A673 (cell line): ENCODE data around the gene G3BP1. TPM values are rescaled to one million over a fixed set of nuclear protein-coding genes. Genes with fewer than 3 reads are reported as not detected.

Experiments used
- BruUV-seq: library from RNA; stranded (reverse); fragments of 400-500 nt; replicated peaks from 2 replicates; lab custom pipeline; 2021; lab: Mats Ljungman, UMichigan
- CTCF ChIA-PET: fragments of 300-600 bp; sonication (Branson Sonifier 250); formaldehyde crosslinking; loops from one replicate; lab custom pipeline; 2022; ENCODE audit warnings: antibody characterized with exemption; lab: Charles Lee
- POLR2A ChIA-PET: fragments of 300-600 bp; sonication (Branson Sonifier 250); formaldehyde crosslinking; loops from one replicate; lab custom pipeline; 2022; ENCODE audit warnings: antibody characterized with exemption; ENCODE audit not compliant: low non-redundant PET; lab: Charles Lee
- DNase-seq: peaks from one replicate; pipeline ENCODE4 v3.0.0-alpha.2; 2015; ENCODE audit warnings: low spot score
- H3K27ac ChIP-seq: fragments of 200-600 bp; sonication (generic); 2 replicates; pipeline ENCODE4 v1.5.1; 2016; ENCODE audit warnings: mixed run types, low read depth, mild to moderate bottlenecking, mixed read lengths, antibody characterized with exemption, low read length; ENCODE audit not compliant: poor library complexity, severe bottlenecking
- H3K27me3 ChIP-seq: fragments of 200-600 bp; sonication (generic); replicated peaks from 2 replicates; pipeline ENCODE4 v1.6.1; 2017; ENCODE audit warnings: mixed run types, low read depth, mild to moderate bottlenecking, mixed read lengths, antibody characterized with exemption, low read length; ENCODE audit not compliant: insufficient read depth, poor library complexity
- H3K36me3 ChIP-seq: fragments of 200-600 bp; sonication (generic); 2 replicates; pipeline ENCODE4 v1.6.1; 2016; ENCODE audit warnings: mixed run types, mild to moderate bottlenecking, mixed read lengths, antibody characterized with exemption, low read length; ENCODE audit not compliant: insufficient read depth, poor library complexity, severe bottlenecking
- H3K4me1 ChIP-seq: fragments of 200-600 bp; sonication (generic); 2 replicates; pipeline ENCODE4 v1.6.1; 2017; ENCODE audit warnings: mixed run types, mild to moderate bottlenecking, mixed read lengths, antibody characterized with exemption, low read length; ENCODE audit not compliant: insufficient read depth, poor library complexity, severe bottlenecking
- H3K4me3 ChIP-seq: fragments of 200-600 bp; sonication (generic); 2 replicates; pipeline ENCODE4 v1.5.1; 2016; ENCODE audit warnings: low read depth, mixed run types, mild to moderate bottlenecking, mixed read lengths, low read length; ENCODE audit not compliant: poor library complexity, severe bottlenecking
- H3K9me3 ChIP-seq: fragments of 200-600 bp; sonication (generic); 2 replicates; pipeline ENCODE4 v1.6.1; 2016; ENCODE audit warnings: mixed run types, low read depth, mild to moderate bottlenecking, mixed read lengths, antibody characterized with exemption, low read length; ENCODE audit not compliant: poor library complexity, severe bottlenecking
- EZH2 ChIP-seq: fragments of 200-600 bp; sonication (generic); IDR thresholded peaks from 2 replicates; pipeline ENCODE4 v1.6.1; 2017; ENCODE audit warnings: borderline replicate concordance, low read depth, mild to moderate bottlenecking, mixed read lengths, antibody characterized with exemption, low read length; ENCODE audit not compliant: poor library complexity, severe bottlenecking
- intact Hi-C: fragments of 100-400 bp; cut with micrococcal nuclease; formaldehyde crosslinking; loops from one replicate; pipeline ENCODE4 v1.10.0; 2022; ENCODE audit not compliant: unreplicated experiment
- total RNA-seq: library from RNA; stranded (reverse); gene quantifications from 2 replicates; pipeline ENCODE4 v1.2.3, GENCODE V29; 2021
- TF ChIP-seq, protein P1 (sequence below): fragments of 300-800, 200-600 bp; sonication (generic); conservative IDR thresholded peaks from 2 replicates; pipeline ENCODE4 v1.5.1; 2017; ENCODE audit warnings: low read depth, mild to moderate bottlenecking, antibody characterized with exemption, low read length, moderate library complexity, mixed read lengths

The G3BP1 gene
- total RNA-seq, 1 experiment from 2014 or later = 317 TPM

DNA sequence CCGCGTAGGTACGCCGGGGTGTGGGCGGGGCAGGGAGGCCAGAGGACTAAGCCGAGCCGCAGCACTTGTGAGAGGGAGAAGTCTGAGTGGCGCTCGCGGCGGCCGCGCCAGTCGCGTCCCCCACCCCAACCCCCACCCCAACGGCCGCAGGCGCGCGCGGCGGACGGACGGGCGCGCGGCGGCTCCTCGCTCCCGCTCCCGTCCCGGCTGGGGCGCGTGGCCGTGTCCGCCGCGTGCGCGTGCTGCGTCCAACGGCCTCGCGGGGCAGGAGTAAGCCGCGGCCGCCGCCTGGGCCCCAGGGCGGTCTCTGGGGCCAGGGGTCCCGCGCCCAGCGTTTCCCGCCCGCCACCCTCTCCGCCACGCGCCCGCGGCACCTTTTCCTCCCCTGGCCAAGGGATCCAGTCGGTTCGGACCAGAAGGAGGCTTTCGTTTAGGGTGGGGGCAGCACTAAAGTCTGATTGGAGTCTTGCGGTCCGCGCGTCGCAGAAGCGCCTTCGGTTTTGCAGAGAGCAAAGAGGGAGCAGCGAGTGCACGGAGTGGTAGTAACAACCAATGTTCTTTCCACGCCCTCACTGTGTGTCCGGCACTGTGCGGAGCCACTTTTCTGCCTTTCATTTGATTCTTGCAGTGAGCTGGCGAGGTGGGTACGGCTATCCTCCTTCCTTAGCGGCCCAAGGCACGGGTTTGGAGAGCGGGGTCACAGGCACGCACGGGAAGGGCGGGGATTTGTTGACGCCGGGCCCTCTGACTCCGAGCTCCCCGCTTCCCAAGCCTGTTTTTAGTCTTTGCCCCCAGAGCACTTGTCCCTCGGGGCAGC is 483 bp downstream of the G3BP1 start:
- Histone ChIP-seq H3K27ac (peak overlapping the region; percentile 93), H3K4me3 (peak overlapping the region; percentile 82), H3K9me3 (no peaks in the 10 kb centered on the region), H3K27me3 (no peaks in the 10 kb centered on the region), H3K4me1 (peaks cover 36% of the 10 kb centered on the region), H3K36me3 (peaks cover 6% of the 10 kb centered on the region)
- BruUV-seq = no TSS peak
- POLR2A ChIA-PET = no interaction called here
- TF ChIP-seq, protein P1, sequence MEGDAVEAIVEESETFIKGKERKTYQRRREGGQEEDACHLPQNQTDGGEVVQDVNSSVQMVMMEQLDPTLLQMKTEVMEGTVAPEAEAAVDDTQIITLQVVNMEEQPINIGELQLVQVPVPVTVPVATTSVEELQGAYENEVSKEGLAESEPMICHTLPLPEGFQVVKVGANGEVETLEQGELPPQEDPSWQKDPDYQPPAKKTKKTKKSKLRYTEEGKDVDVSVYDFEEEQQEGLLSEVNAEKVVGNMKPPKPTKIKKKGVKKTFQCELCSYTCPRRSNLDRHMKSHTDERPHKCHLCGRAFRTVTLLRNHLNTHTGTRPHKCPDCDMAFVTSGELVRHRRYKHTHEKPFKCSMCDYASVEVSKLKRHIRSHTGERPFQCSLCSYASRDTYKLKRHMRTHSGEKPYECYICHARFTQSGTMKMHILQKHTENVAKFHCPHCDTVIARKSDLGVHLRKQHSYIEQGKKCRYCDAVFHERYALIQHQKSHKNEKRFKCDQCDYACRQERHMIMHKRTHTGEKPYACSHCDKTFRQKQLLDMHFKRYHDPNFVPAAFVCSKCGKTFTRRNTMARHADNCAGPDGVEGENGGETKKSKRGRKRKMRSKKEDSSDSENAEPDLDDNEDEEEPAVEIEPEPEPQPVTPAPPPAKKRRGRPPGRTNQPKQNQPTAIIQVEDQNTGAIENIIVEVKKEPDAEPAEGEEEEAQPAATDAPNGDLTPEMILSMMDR = no peak
- TF ChIP-seq EZH2 = no peak
- no peak for DNase-seq
- CTCF ChIA-PET = no interaction called here
- intact Hi-C loops = no loop called here

DNA sequence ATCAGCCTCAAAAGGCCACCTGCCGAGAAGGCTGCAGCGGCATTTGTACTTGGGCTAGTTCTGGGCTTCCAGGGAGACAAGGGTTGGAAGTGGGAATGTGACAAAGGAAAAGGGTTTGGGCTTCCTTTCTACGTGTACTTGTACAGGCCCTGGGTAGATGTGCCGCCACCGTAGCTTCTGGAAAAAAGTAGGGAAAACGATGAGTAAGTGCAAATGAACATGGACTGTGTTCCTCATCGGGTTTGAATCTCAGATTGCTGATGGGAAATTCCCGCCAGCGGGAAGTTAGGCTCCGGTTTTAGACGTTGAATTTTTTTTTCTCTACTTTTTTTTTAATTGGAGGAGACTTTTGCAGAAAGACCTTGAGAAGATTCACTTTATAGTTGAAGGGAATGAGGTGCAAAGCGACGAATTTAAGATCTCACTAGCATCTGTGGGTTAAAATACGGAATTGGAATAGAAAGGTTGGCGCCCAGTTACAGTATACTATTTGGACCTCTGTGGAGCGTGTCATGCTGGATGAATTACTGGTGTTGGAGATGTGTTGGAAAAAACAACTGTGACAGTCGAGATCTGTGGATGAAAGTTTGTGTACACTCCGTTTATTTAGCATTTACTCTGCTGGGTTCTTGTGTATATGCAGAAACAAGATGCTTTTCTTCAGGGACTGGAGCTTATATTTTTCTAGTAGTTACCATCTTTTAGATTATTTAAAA is 1.2 kb downstream of the G3BP1 start:
- H3K36me3 ChIP-seq = peaks cover 14% of the 10 kb centered on the region
- DNase-seq = peak; percentile 35
- H3K27ac ChIP-seq = peak overlapping the region; percentile 93
- H3K4me3 ChIP-seq = peak overlapping the region; percentile 82
- ChIA-PET POLR2A (no interaction called here), CTCF (no interaction called here)
- no peak for TF ChIP-seq EZH2
- H3K27me3 ChIP-seq = no peaks in the 10 kb centered on the region
- intact Hi-C loops = no loop called here
- no peaks in the 10 kb centered on the region for H3K9me3 ChIP-seq
- H3K4me1 ChIP-seq = peaks cover 36% of the 10 kb centered on the region
- TSS peak; percentile 48 for BruUV-seq

DNA sequence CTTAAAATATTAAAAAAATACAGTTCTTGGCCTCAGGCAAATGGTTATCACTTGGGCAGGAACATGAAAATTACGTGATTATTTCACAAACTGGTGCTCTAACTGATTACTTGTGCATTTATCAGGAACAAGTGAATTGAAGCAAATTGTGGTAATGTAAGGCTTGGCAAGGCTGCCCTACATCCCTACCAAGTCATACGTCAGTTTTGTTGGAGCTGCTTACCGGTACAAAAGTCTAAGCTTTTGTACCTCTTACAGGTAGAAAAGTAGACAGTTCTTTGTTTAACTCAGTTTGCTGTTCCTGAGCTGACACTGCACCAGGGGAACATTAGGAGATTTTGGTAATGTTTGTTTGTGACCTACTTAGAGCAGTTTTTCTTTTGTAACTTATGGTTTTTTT is 2.2 kb downstream of the G3BP1 start:
- intact Hi-C loops = no loop called here
- CTCF ChIA-PET = no interaction called here
- Histone ChIP-seq H3K27ac (peak overlapping the region; percentile 8), H3K36me3 (peaks cover 19% of the 10 kb centered on the region), H3K9me3 (no peaks in the 10 kb centered on the region), H3K4me3 (peak overlapping the region; percentile 82), H3K4me1 (peaks cover 36% of the 10 kb centered on the region), H3K27me3 (no peaks in the 10 kb centered on the region)
- TF ChIP-seq EZH2 = no peak
- TF ChIP-seq, protein P1 = no peak
- DNase-seq = no peak
- BruUV-seq = no TSS peak
- POLR2A ChIA-PET = no interaction called here
